GM19240 (cell line): Measurements from ENCODE around the gene IPO13.

ENCODE experiments used
- DNase-seq: peaks from one replicate; pipeline ENCODE4 v3.0.0; 2011; ENCODE audit warnings: low spot score; ENCODE audit not compliant: insufficient read length

Gene IPO13

DNA sequence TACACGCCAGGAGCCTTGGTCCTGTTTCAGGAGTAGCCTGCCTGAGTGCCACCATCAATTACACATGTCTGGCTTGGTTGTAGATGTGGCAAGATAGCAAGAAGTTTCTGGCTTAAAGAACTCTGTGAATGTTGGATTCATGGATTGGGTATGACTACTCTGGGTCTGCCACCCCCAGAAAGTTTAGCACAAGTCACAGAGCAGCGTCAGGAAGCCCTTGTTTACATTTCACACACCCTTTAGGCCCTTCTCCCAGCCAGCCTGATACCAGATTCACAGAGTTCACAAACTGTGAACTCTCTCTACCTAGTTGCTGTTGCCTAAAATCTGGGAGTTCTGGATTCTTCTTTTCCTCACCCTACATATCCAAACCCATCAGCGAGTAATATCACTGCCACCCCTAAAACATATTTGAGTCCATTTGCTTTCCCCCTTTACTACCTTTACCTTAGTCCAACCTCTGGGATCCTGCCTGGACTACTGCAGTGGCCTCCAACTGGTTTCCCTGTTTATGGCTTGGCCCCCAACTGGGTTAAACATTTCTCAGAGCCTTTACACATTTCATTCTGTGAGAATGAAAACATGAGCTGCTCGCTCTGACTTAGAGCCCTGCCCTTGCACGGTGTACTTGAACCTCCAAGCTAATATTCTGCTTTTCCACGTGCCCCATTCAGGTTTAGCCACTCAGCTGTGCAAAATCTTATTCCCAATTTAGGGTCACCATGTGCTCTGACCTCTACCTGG, 40.6 kb downstream of the IPO13 start:
- no peak for DNase-seq

DNA sequence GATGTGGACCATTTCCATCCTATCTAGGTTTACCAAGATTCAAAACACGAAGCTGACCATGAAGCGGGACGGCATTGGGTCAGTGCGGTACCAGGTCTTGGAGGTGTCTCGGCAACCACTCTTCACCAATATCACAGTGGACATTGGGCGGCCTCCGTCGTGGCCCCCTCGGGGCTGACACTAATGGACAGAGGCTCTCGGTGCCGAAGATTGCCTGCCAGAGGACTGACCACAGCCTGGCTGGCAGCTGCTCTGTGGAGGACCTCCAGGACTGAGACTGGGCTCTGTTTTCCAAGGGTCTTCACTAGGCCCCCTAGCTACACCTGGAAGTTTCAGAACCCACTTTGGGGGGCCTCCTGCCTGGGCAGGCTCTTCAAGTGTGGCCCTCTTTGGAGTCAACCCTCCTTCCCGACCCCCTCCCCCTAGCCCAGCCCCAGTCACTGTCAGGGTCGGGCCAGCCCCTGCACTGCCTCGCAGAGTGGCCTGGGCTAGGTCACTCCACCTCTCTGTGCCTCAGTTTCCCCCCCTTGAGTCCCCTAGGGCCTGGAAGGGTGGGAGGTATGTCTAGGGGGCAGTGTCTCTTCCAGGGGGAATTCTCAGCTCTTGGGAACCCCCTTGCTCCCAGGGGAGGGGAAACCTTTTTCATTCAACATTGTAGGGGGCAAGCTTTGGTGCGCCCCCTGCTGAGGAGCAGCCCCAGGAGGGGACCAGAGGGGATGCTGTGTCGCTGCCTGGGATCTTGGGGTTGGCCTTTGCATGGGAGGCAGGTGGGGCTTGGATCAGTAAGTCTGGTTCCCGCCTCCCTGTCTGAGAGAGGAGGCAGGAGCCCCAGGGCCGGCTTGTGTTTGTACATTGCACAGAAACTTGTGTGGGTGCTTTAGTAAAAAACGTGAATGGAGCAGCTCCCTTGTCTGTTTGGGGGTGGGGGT, 43.8 kb downstream of the IPO13 start:
- DNase-seq, result no peak

DNA sequence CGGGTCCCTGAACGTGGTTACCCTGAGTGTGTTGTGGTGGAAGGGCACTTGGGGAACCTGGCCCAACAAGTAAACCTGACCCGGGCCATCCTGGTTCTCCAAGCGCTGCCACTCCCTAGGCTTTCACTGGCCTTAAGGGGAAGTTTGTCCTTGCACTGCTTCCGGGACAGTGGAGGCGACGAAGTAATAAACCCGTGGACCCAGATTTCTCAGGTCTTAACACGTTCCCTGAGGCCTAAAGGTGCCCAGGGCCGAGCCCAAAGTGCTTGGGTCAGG, 44.4 kb downstream of the IPO13 start:
- DNase-seq, result no peak

DNA sequence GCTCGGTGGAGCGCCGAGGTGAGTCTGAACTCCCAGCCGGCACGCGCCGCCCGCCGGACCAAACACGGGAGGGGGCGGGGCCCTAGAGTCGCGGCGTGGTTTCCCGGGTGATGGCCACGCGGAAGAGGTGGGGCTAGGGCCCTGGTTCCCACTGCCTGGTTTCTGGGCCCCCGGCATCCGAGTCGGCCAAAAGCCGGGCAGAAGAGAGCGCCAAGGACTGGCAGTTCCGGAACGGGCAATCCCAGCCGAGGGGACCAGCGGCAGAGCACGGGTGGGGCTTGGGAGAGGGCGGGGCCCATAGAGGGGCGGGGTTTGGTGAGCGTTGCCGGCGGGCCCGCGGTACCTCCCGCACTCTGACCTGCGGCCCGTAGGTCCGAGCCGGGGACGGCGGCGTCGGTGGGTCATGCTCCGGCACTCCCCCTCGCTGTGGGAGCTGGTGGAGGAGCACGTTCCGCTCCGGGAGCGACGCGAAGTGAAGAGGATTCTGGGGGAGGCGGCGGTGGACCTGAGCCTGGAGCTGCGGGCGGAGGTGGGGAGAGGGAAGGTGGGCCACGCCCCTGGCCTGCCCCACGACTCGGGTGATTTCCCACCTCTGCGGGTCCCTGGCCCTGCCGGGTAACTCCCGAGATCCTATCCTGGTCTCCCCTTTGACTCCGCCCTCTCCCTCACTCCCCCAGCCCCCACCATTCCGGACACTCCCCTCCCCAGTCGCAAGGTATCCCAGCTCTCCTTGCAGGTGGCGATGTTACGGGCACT, 44.9 kb downstream of the IPO13 start, which contains the start of gene CCDC24:
Gene CCDC24, plus strand, starts transcription at position 124 of the 756 bp plus-strand sequence. Its CDS starts 280 bp downstream, at position 404.
- peak; percentile 87 for DNase-seq

DNA sequence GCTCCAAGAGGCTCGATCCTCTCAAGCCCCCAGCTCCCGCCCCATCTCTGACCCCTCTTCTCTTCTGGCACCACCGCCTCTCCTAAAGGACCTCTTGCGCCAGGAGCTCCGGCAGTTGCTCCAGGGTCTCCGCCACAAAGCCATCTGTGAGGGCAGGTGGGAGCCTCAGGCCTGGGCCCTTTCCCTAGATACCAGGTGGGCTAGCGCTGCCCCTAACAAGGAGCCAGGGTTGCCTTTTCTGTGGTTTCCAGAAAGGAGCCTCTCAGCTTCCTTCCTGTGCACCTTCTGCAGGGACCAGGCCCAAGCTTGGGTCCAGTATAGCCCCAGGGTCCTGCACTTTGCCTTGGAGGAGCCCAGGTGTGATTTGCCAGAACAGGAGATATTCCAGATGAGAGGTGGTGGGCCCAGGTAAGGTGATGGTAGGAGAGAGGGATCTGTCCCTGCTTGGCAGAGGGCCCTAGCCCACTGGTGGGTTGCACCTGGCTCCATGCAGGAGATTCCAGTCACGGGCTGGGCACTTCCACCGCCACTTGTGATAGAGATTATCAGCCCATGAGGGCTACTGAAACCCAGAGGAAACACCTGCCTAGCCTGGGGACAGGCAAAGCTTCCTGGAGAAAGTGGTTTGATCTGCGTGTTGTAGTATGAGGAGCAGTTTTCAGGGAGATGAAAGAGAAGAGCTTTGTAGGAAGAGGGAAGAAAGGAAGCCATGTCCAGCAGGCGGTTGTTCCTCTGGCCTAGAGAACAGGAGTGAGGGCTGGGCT, 45.7 kb downstream of the IPO13 start:
- no peak for DNase-seq

DNA sequence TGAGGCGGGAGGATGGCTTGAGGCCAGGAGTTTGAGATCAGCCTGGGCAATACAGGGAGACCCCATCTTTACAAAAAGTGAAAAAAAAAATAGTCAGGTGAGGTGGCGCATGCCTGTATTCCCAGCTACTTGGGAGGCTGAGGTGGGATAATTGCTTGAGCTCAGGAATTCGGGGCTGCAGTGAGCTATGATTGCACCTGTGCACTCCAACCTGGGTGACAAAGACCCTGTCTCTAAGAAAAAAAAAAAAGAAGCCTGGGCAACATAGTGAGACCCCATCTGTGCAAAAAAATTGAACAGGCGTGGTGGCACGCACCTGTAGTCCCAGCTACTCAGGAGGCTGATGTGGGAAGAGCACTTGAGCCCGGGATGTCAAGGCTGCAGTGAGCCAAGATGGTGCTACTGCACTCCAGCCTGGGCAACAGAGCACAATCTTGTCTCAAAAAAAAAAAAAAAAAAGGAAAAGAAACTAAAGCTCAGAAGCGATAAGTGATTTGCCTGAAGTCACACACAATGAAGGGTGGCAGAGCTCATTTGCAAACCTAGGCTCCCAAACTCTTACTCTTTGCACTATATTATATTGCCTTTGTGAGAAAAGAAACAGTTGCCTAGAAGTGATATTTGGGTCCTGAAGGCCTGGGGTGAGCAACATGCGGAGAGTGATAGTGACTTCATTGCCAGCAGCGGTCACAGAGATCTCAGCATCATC, 46.6 kb downstream of the IPO13 start:
- no peak for DNase-seq

DNA sequence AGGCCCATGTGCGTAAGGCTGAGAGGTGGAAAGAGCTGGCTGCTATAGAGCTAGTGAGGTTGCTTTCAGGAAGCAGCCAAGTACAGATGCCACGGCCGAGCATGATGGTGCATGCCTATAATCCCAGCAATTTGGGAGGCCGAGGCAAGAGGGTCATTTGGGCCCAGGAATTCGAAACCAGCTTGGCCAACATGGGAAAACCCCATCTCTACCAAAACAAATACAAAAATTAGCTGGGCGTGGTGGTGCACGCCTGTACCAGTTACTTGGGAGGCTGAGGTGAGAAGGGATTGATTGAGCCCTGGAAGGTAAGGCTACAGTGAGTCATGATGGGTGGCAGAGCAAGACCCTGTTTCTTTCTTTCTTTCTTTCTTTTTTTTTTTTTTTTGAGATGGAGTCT, 47.3 kb downstream of the IPO13 start:
- DNase-seq, result no peak

DNA sequence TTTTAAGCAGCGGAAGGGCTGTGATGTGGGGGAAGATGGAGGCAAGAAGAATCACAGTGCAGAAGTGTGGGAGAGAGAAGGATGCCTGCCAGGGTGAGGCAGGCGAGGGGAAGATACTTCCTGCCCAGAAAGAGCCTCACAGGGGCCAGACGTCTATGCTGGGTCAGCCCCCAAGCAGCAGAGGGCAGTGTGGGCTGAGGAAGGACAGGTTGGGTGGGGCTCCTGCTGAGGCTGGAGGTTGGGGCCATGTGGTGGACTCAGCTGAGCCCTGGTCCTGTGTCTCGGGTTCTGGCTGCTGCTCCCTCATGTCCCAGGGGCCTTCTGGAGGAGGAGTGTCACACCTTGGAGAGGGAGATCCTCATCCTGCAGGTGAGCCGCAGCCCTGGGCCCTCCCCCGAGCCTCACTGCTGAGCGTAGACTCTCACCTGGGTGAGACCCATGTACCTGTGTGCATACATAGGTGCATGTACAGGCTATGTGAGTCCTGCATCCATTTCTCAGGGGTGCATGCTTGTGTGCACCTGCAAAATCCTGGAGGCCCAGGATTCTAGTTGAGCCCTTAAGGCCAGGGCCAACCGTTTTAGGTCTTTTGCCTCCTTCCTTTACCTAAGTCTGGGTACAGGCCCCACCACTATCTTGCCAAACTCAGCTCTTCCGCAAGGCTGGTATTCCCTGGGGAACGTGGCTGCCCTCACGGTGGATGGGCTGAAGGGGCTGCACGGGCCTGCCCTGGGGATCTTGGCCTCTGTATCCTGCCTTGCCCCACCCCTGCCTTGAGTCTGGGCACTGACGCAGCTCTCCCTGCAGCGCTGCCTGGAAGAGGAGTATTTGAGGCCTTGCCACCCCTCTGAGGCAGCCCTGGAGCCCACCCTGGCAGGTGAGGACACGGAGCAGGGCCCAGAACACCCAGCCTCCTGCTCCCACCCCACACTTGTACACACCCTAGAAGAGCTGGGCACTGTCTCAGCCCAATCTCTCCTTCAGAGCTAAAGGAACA, 48.3 kb downstream of the IPO13 start:
- no peak for DNase-seq

DNA sequence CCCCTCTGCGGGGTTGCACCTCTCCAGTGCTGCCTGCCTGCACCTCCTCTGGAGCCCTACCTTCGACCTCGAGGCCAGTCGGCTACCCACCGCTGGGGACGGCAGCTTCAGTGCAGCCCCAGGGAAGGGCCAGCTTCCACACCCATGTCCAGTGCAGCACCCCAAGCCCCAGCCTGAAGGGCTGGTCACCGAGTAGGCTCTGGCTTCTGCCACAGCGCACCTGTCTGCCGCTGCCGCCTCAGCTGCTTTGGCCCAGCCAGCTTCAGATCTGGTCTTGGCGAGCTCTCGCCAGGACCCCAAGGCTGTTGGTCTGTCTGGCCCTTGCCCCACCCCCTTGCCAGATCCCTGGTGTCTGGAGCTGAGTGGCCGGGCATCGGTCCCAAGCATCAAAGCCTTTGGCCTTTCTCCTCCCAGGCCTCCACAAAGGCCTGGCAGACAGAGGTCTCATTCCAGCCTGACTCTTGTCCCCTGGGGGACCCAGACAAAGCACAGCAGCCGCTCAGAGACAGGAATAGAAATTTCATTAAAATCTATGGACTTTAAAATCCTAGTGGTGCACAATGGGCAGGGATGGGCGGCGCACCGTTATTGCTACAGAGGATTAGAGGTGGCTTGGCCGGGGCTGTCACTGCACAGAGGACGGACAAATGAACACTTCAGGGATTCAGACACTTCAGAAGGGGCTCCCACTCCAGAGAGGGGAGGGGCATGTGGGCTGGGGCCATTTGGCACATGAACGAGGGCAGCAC, 49.4 kb downstream of the IPO13 start:
- no peak for DNase-seq

DNA sequence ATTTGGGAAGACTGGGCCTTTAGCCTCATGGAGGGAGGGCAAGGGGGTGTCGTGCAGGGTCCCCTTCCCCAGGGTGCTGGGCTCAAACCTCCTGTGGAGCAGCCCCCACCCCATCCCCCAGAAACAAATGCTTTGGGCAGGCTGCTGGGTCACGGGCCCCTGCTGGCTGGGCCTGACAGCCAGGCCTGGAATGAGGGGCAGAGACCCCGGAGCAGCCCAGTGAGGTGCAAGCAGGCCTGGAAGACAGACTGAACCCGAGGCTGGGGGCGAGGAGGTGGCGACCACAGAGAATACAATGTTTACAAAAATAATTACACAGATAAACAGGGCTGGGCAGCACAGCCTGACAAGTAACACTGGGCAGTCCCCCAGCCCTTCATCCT, 50.0 kb downstream of the IPO13 start:
- no peak for DNase-seq

DNA sequence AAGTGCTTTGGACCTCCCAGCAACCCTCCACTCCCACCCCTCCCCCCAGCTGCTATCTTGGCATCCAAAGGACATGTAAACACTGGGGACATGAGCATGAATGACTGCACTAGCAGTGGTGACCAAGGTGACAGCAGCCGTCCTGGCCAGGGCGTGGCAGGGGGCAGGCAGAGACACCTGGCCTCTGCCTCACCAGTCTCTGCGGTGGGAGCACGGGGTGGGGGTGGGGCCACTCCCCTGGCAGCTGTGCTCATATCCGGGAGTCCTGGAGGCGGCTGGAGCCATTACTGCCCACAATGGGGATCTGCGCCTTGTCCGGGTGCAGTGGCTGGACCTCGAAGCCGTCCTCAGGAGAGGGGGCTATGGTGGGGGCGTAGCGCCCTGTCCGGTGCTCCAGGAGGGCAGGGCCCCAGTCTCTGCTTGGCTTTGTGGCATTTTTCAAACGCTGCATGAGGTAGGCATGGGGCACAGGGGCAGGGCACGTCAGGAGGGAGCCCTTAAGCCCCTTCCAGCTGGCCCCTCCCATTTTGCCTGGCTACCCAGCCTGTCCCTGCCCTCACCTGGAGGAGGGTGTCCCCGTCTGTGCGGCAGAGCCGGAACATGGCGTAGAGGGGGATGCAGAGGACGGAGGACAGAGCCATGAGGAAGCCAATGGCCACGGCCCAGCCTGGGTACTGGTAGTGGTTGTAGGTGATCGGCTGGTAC, 50.7 kb downstream of the IPO13 start:
- DNase-seq, result no peak

DNA sequence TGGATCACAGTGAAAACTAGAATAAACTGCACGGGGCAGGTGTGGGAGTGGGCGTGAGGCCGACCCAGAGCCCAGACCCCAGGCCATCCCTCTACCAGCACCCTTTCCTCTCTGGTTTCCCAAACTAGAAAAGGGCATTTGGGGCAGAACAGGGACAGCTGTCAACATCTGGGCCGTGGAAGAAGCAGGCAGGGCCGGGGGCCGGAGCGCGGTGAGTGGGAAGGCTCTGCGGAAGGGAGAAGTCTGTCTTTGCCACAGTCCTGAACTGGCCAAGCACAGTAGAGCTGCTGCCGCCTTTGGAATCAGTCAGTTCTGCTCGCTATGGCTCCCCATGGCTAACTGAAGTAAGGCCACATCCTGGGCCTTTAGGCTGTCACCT, 51.2 kb downstream of the IPO13 start:
- no peak for DNase-seq

DNA sequence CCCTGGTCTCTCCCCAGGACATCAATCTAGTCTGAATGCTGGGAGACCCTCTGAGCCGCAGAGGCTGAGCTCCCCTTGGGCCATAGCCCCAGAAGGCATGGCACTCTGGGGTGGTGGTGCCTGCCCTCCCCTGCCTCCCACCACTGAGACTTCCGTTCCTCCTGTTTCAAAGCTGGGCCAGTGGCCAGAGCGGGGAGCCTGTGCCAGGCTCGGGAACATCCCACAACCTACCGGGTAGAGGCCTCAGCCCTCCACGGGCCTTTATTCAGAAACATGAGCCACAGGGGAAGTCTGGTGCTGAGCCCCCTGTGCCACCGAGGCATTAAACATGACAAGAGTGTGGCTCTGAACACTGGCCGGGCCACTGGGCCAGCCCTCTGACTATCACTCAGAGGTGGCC, 52.7 kb downstream of the IPO13 start:
- DNase-seq, result no peak

DNA sequence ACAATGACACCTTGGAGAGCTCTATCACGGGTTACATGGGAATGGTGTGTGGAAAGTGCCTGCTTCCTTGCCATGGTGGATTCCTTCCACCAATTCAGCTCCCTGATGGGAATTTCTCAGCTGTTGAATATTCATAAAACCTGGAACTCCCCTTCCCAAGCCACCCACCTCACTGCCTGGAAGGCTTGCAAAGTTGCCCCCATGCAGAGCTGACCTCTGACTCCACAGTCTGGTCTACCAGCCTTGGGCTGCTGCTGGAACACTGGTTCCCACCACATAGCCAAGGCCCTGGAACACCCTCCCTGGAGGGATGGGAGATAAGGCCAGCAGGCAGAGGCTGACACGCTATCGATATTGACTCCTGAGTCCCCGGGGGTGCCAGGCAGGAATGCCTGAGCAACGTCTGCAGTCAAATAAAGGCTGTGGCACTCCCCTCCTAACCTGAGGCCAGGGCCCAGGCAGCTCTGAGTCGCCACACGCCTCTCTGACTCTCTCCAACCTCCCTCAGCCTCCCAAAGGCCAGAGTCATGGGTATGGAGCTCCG, 53.4 kb downstream of the IPO13 start:
- DNase-seq, result no peak

DNA sequence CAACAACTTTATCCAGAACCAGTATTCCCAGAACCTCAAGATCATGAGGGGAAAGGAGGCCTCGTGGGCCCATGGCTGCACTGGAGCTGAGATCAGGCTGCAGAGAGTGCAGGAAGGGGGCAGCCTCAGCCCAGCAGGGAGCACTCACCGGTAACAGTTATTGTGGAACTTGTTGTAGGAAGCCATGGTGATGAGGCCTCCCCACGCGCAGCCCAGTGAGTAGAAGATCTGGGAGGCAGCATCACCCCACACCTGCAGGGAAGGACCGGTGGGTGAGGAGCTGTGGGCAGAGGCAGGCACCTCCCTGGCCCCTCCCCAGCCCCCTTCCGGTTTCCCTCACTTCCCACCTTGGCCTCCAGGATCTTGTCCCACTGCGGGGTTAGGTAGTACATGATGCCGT, 55.4 kb downstream of the IPO13 start:
- DNase-seq, result no peak

DNA sequence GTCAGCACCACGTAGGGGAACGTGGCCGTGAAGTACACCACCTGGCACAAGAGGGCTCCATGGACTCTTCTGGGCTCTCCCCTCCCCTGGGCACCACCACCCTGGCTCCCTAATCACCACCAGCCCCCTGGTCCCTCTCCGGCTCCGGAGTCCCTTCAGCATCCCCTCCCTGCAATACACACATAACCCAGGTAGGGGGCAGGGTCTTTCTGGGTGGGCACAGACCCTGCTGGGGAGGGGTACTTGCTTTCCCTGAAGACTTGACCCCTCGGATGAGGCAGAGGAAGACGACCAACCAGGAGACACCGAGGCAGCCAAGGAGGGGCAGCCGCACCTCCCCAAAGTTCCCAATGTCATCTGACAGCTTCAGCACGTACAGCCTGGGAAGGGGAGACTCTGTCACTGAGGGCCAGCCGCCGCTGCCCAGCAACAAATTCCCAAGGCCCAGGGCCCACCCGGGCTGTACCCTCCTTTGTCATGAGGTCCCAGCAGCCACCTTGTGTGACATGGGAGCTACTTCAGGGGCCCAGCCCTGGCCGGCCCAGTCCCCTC, 55.9 kb downstream of the IPO13 start:
- no peak for DNase-seq

DNA sequence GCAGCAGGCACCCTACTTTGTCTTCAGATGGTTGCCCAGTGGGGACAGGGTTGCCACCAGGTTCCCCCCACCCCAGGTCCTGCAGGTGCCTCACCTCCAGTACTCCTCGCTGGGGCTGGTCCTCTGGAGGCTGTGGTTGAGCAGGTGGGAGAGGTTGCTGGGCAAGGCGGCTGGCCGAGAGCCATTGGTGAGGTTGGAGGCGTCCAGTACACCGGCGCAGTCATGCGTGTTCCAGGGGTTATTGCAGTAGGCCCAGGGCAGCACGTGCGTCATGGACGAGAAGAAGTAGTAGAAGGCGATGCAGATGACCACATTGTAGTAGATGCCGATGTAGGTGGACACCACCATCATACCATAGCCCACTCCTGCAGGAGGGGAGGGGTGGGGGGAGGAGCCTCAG, 61.5 kb downstream of the IPO13 start:
- DNase-seq, result no peak
